Dendritic cell treated with granulocyte-macrophage colony-stimulating factor and Interleukin-4, amounts not matched to agents 40 ng/mL and 50 ng/mL, for 4 days (primary cell): ENCODE results near the gene SVOP.
"Not testable (repeated sequence)": the region's sequence is repeated elsewhere in the genome, so short reads cannot be mapped to it uniquely, and the experiment has no call there.

Source experiments
- H3K27ac Mint-ChIP-seq: one replicate; pipeline ENCODE4 v1.8.0; 2022; ENCODE audit warnings: mild to moderate bottlenecking, mixed read lengths
- H3K27me3 Mint-ChIP-seq: one replicate; pipeline ENCODE4 v1.8.0; 2022; ENCODE audit warnings: mild to moderate bottlenecking, mixed read lengths
- H3K36me3 Mint-ChIP-seq: one replicate; pipeline ENCODE4 v1.8.0; 2022; ENCODE audit warnings: low read depth, mixed read lengths
- H3K4me1 Mint-ChIP-seq: one replicate; pipeline ENCODE4 v1.8.0; 2022; ENCODE audit warnings: low read depth, mixed read lengths
- H3K4me3 Mint-ChIP-seq: one replicate; pipeline ENCODE4 v1.8.0; 2022; ENCODE audit warnings: mild to moderate bottlenecking, moderate library complexity, mixed read lengths
- H3K9me3 Mint-ChIP-seq: one replicate; pipeline ENCODE4 v1.8.0; 2022; ENCODE audit warnings: mixed read lengths
- intact Hi-C: fragments of 100-400 bp; cut with micrococcal nuclease; formaldehyde crosslinking; loops from one replicate; pipeline ENCODE4 v1.15.0; 2022

Gene SVOP

DNA sequence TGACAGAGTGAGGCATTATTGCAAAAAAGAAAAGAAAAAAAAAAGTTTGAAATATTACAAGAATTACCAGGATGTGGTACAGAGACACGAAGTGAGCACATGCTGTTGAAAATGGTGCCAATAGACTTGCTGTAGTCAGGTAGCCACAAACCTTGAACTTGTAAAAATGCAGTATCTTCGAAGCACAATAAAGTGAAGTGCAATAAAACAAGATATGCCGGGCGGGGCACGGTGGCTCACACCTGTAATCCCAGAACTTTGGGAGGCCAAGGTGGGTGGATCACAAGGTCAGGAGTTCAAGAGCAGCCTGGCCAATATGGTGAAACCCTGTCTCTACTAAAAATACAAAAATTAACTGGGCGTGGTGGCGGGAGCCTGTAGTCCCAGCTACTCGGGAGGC is 28.9 kb upstream of the SVOP start:
- H3K4me3 Mint-ChIP-seq, H3K27ac Mint-ChIP-seq, intact Hi-C loops: not testable (repeated sequence)

DNA sequence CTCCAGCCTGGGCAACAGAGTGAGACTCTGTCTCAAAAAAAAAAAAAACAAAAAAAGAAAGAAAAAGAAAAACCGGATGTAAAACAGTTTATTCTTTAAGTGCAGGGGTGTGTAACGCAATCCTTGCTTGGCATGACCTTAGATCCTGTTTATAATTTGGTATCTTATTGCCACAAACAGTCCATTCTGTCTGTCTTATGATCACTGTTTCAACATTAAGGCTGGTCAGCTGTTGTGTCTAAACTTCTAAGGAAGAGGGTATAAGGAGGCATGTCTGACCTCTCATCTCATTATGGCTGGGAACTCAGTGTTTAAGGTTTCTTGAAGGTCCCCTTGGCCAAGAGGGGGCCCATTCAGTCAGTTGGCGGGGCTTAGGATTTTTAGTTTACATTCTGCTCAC is 27.8 kb upstream of the SVOP start:
- H3K4me3 Mint-ChIP-seq, H3K27me3 Mint-ChIP-seq, H3K27ac Mint-ChIP-seq, H3K9me3 Mint-ChIP-seq, intact Hi-C loops, H3K36me3 Mint-ChIP-seq: not testable (repeated sequence)
- H3K4me1 Mint-ChIP-seq = peaks cover 14% of the 10 kb centered on the region

More for the DNA sequence above, 28.9 kb upstream of the SVOP start:
- not testable (repeated sequence) for H3K27me3 Mint-ChIP-seq, H3K9me3 Mint-ChIP-seq, H3K36me3 Mint-ChIP-seq
- H3K4me1 Mint-ChIP-seq = peaks cover 20% of the 10 kb centered on the region

GRCh38 chr12:109047081-109047805 is 26.4 kb upstream of the SVOP start:
- H3K4me3 Mint-ChIP-seq = no peak overlapping the region
- no peaks in the 10 kb centered on the region for H3K36me3 Mint-ChIP-seq
- no peak overlapping the region for H3K27ac Mint-ChIP-seq
- H3K27me3 Mint-ChIP-seq = peaks cover 16% of the 10 kb centered on the region
- no peaks in the 10 kb centered on the region for H3K9me3 Mint-ChIP-seq
- H3K4me1 Mint-ChIP-seq = peaks cover 3% of the 10 kb centered on the region
- intact Hi-C loops = no loop called here

DNA sequence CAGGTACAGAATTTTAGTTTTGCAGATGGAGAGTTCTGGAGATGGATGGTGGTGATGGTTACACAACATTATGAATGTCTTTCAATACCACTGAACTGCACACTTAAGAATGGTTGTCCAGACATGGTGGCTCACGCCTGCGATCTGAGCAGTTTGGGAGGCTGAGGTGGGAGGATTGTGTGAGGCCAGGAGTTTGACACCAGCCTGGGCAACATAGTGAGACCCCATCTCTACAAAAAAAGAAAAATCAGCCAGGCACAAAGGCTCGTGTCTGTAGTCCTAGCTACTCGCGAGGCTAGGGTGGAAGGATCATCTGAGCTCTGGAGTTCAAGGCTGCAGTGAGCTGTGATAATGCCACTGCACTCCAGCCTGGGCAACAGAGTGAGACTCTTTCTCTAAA is 23.4 kb upstream of the SVOP start:
- H3K4me3 Mint-ChIP-seq = no peak overlapping the region
- peaks cover 7% of the 10 kb centered on the region for H3K9me3 Mint-ChIP-seq
- no peak overlapping the region for H3K27ac Mint-ChIP-seq
- H3K36me3 Mint-ChIP-seq = no peaks in the 10 kb centered on the region
- intact Hi-C loops = no loop called here
- H3K4me1 Mint-ChIP-seq = no peaks in the 10 kb centered on the region
- peaks cover 17% of the 10 kb centered on the region for H3K27me3 Mint-ChIP-seq

DNA sequence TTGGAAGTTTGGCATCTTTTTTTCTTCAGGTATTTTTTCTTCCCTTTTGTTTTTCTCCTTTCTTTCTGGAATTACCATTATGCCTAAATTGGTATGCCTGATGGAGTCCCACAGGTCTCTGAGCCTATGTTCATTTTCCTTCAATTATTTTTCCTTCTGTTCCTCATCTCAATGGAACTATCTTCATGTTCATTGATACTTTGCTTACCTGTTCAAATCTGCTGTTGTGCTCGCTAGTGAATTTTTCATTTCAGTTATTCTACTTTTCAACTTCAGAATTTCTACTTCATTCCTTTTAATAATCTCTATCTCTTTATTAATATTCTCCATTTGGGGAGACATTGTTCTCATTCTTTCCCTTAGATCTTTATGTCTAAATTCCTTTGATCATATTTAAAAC is 16.1 kb upstream of the SVOP start:
- Mint-ChIP-seq H3K4me3 (no peak overlapping the region), H3K9me3 (peaks cover 18% of the 10 kb centered on the region), H3K27me3 (peaks cover 8% of the 10 kb centered on the region), H3K36me3 (no peaks in the 10 kb centered on the region), H3K27ac (no peak overlapping the region), H3K4me1 (no peaks in the 10 kb centered on the region)
- intact Hi-C loops = no loop called here

DNA sequence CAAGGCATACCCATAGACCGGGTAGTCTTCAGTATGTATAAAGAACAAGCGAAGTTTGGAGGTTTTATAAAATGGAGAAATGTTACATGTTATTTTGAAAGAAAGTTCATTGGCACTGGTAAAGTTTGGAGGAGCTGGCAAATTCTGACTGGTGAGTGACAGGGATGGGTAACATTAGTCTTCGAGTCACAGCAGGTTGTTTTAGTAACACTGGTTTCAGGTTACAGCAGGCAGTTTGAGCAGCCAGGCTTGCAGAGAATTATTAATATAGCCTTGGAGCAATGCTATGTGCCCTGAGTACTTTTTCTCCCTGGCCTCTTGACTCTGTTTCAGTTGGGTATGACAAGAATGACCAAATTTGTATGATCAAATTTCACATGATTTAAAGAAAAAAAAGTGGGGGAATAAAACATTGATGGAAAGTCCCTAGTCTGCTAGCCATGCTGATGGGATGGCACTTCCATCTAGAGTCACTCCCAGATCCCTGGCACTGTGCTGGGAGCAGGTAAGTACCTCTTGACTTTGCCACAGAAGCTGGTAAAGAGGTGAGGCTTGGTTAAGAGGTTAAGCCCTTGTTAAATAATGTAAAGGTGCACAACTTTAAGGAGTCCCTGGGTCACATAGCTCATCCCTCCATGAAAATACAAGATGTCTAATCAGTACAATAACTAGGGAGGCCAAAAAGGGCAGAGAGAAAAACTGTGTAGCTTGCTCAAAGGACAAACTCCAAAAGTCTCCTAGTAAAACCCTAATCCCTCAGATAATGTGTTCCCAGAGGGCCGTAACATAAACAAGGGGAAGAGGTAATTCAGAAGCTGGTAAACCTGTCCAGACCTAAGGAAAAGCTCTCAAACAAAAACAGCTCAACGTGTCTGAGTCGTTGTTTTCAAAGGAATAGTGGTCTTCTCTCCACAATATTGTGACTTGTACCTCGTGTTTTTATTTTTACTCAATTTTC is 12.7 kb upstream of the SVOP start:
- Mint-ChIP-seq H3K9me3 (peaks cover 12% of the 10 kb centered on the region), H3K27me3 (peaks cover 13% of the 10 kb centered on the region), H3K36me3 (no peaks in the 10 kb centered on the region), H3K4me1 (no peaks in the 10 kb centered on the region), H3K4me3 (no peak overlapping the region), H3K27ac (no peak overlapping the region)
- intact Hi-C loops = no loop called here

DNA sequence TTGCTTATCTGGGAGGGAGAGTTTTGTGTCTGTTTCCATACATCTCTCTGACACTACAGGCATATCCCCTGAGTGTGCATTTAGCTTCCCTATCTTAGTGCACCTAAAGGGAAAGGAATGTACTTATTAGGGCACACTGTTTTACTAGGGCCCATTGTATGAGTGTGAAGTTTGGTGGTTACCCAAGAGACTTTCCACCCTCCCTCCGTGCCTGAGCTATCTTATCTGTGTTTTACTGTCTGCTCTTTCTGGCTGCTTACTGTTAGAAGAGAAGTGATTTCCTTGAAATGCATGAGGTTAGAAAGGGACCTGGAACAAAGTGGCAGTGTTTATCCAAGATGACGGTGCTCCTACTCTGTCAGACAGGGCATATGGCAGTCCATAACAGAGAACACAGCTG is 8.5 kb upstream of the SVOP start:
- no peaks in the 10 kb centered on the region for H3K4me1 Mint-ChIP-seq
- no peak overlapping the region for H3K4me3 Mint-ChIP-seq
- intact Hi-C loops = no loop called here
- H3K27me3 Mint-ChIP-seq = peaks cover 7% of the 10 kb centered on the region
- no peak overlapping the region for H3K27ac Mint-ChIP-seq
- H3K9me3 Mint-ChIP-seq = no peaks in the 10 kb centered on the region
- no peaks in the 10 kb centered on the region for H3K36me3 Mint-ChIP-seq

DNA sequence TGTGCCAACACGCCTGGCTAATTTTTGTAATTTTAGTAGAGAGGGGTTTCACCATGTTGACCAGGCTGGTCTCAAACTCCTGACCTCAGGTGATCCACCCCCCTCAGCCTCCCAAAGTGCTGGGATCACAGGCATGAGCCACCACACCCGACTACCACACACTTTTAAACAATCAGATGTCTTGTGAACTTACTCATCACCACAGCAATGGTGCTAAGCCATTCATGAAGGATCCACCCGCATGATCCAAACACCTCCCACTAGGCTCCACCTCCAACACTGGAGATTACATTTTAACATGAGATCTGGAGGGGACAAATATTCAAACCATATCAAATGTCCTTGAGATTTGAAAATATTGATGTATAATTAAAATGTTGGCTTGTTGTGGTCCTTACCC is 7.8 kb upstream of the SVOP start:
- H3K4me1 Mint-ChIP-seq, H3K36me3 Mint-ChIP-seq, H3K27ac Mint-ChIP-seq, intact Hi-C loops, H3K27me3 Mint-ChIP-seq, H3K4me3 Mint-ChIP-seq, H3K9me3 Mint-ChIP-seq: not testable (repeated sequence)

DNA sequence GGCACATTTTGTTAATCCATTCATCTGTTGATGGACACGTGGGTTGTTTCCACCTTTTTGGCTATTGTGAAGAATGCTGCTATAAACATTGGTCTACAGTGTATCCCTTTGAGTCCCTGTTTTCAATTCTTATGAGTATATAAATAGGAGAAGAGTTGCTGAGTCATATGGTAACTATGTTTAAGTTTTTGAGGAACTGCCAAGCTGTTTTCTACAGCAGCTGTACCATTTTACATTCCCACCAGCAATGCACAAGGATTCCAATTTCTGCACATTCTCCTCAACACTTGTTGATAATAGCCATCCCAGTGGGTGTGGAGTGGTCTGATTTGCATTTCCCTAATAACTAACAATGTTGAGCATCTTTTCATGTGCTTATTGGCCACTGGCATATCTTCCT is 6.9 kb upstream of the SVOP start:
- peaks cover 6% of the 10 kb centered on the region for H3K27me3 Mint-ChIP-seq
- no peak overlapping the region for H3K4me3 Mint-ChIP-seq
- no peaks in the 10 kb centered on the region for H3K9me3 Mint-ChIP-seq
- H3K27ac Mint-ChIP-seq = no peak overlapping the region
- intact Hi-C loops = no loop called here
- no peaks in the 10 kb centered on the region for H3K4me1 Mint-ChIP-seq
- no peaks in the 10 kb centered on the region for H3K36me3 Mint-ChIP-seq

DNA sequence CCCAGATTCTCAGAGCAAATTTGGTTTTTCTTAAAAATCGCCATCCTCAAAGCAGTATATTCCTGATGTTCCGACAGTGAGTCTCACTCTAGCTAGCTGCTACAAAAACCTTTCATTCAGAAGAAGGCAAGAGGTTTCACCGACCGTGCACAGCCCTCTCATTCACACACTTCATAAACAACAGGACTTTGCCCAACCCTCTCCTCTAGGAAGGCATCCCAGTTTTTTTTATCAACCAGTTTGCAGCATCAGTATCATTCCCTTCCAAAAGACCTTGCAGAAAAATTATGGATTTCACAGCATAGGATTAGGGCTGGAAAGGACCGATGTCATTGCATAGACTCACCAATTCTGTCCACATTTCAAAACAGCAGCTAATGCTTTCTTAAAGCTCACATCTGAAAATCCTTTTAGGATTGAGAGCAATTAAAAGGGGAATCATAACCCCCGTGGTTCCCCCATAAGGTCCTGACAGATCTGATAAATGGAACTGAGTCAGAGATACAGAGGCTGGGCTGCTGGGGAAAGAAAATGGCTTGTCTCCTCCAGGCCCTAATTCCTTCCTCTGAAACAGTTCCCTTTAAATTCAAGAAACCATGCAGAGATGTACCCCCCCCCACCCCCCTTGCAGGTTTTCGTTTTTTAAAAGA is 597 bp downstream of the SVOP start:
- H3K36me3 Mint-ChIP-seq = no peaks in the 10 kb centered on the region
- intact Hi-C loops = loop anchor here (2.0 kb wide), 1 partner anchor 33 kb away; the partner anchor contains the start of gene USP30
- H3K27ac Mint-ChIP-seq = no peak overlapping the region
- H3K27me3 Mint-ChIP-seq = peaks cover 15% of the 10 kb centered on the region
- H3K9me3 Mint-ChIP-seq = no peaks in the 10 kb centered on the region
- no peak overlapping the region for H3K4me3 Mint-ChIP-seq
- H3K4me1 Mint-ChIP-seq = peaks cover 6% of the 10 kb centered on the region

DNA sequence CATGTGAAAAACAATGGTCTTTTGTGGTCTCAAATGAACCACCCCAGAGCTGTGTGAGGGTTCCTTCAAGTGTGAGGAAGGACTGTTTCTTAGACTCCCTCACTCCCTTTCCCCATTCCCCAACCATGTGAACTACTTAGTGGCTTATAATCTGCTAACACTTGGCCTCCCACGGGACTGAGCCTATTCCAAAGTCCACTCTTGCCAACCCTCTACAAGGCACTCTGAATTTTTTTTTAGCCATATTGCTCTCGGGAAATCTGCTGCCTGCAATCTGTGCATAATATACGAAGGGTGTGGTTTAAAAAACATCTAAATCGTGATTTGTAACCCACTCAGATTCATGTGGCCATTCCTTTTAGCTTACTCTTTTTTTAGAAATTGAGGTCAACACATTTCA is 2.6 kb downstream of the SVOP start:
- H3K9me3 Mint-ChIP-seq = no peaks in the 10 kb centered on the region
- intact Hi-C loops = no loop called here
- H3K4me1 Mint-ChIP-seq = peaks cover 6% of the 10 kb centered on the region
- H3K4me3 Mint-ChIP-seq = no peak overlapping the region
- H3K27ac Mint-ChIP-seq = no peak overlapping the region
- no peaks in the 10 kb centered on the region for H3K36me3 Mint-ChIP-seq
- H3K27me3 Mint-ChIP-seq = peaks cover 18% of the 10 kb centered on the region

DNA sequence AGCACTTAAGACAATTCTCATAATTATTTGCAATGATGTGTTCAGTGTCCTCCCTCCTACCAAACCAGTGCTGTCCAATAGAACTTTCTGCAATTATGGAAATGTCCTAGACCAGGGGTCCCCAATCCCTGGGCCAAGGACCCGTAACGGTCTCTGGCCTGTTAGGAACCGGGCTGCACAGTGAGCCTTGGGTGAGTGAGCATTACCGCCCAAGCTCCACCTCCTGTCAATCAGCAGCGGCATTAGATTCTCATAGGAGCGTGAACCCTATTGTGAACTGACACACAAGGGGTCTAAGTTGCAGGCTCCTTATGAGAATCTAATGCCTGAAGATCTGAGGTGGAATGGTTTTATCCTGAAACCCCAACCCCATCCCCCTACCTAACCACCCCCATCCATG is 3.9 kb downstream of the SVOP start:
- Mint-ChIP-seq H3K36me3 (no peaks in the 10 kb centered on the region), H3K4me1 (peaks cover 6% of the 10 kb centered on the region), H3K27me3 (peaks cover 20% of the 10 kb centered on the region), H3K4me3 (no peak overlapping the region), H3K9me3 (no peaks in the 10 kb centered on the region), H3K27ac (no peak overlapping the region)
- intact Hi-C loops = no loop called here

DNA sequence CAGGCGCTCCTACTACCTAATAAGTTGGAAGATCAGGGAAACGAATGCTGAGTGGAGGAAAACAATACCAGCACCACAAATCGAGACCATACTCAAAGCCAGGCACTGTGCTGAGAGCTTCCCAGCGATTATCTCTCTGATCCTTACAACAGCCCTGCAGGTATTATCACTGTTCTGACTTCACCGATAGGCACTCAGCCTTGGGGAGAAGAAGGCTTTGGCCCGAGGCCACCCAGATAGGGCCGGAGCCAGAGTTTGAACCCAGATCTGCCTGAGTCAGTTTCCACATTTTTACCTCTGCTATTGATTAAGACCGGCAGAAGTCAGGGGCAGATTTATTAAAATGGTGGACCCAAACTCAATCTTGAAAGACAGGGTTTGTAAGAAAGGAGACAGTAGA is 4.9 kb downstream of the SVOP start:
- H3K27ac Mint-ChIP-seq = no peak overlapping the region
- H3K9me3 Mint-ChIP-seq = no peaks in the 10 kb centered on the region
- H3K36me3 Mint-ChIP-seq = no peaks in the 10 kb centered on the region
- intact Hi-C loops = no loop called here
- no peak overlapping the region for H3K4me3 Mint-ChIP-seq
- peaks cover 26% of the 10 kb centered on the region for H3K27me3 Mint-ChIP-seq
- peaks cover 4% of the 10 kb centered on the region for H3K4me1 Mint-ChIP-seq
